Measurements from ENCODE around the gene PINLYP.

Gene PINLYP

GRCh38 chr19:43607238-43608205 is 31.9 kb downstream of the PINLYP start:
- no peaks in the 10 kb centered on the region for H3K9me3 ChIP-seq (ENCODE audit: control insufficient read depth, insufficient read depth, low read length)
- no peaks in the 10 kb centered on the region for H3K27me3 ChIP-seq (ENCODE audit: control insufficient read depth, insufficient read depth, low read length)
- H3K4me3 ChIP-seq (ENCODE audit: low read length), result no peak overlapping the region
- H3K27ac ChIP-seq (ENCODE audit: low read length), result no peak overlapping the region
- H3K36me3 ChIP-seq (ENCODE audit: control insufficient read depth, insufficient read depth, low read length), result no peaks in the 10 kb centered on the region; the same call in 1 of the 2 replicates
- H3K4me1 ChIP-seq (ENCODE audit: control insufficient read depth, insufficient read depth, low read length), result no peaks in the 10 kb centered on the region
- DNase-seq (ENCODE audit: low read depth, low spot score), result no peak
- no CpG with 5 or more reads among the region's 28 CpGs for WGBS (ENCODE audit: insufficient coverage, insufficient read length)

- WGBS (ENCODE audit: insufficient coverage, insufficient read length), result no CpG with 5 or more reads among the region's 7 CpGs
- Histone ChIP-seq H3K4me3 (ENCODE audit: low read length) (no peak overlapping the region), H3K27me3 (ENCODE audit: control insufficient read depth, insufficient read depth, low read length) (no peaks in the 10 kb centered on the region), H3K4me1 (ENCODE audit: control insufficient read depth, insufficient read depth, low read length) (no peaks in the 10 kb centered on the region), H3K27ac (ENCODE audit: low read length) (no peak overlapping the region), H3K36me3 (ENCODE audit: control insufficient read depth, insufficient read depth, low read length) (no peaks in the 10 kb centered on the region; the same call in 1 of the 2 replicates), H3K9me3 (ENCODE audit: control insufficient read depth, insufficient read depth, low read length) (no peaks in the 10 kb centered on the region)
- DNase-seq (ENCODE audit: low read depth, low spot score), result no peak
Measured at GRCh38 chr19:43609872-43610271, 34.3 kb downstream of the PINLYP start.

- H3K27me3 ChIP-seq (ENCODE audit: control insufficient read depth, insufficient read depth, low read length), result no peaks in the 10 kb centered on the region
- H3K4me3 ChIP-seq (ENCODE audit: low read length), result no peak overlapping the region
- no CpG with 5 or more reads among the region's 3 CpGs for WGBS (ENCODE audit: insufficient coverage, insufficient read length)
- no peaks in the 10 kb centered on the region for H3K4me1 ChIP-seq (ENCODE audit: control insufficient read depth, insufficient read depth, low read length)
- no peak overlapping the region for H3K27ac ChIP-seq (ENCODE audit: low read length)
- H3K36me3 ChIP-seq (ENCODE audit: control insufficient read depth, insufficient read depth, low read length), result no peaks in the 10 kb centered on the region; the same call in 1 of the 2 replicates
- H3K9me3 ChIP-seq (ENCODE audit: control insufficient read depth, insufficient read depth, low read length), result no peaks in the 10 kb centered on the region
- DNase-seq (ENCODE audit: low read depth, low spot score), result no peak
Measured at GRCh38 chr19:43610493-43610892, 34.9 kb downstream of the PINLYP start.

GRCh38 chr19:43611788-43612187 is 36.2 kb downstream of the PINLYP start, which contains the start of gene SRRM5:
Gene SRRM5 (plus strand): TSS chr19:43612088. CDS start chr19:43612122, 34 bp downstream.
- Histone ChIP-seq H3K27ac (ENCODE audit: low read length) (no peak within 1 kb of the TSS), H3K4me1 (ENCODE audit: control insufficient read depth, insufficient read depth, low read length) (no peaks in the 10 kb centered on the region), H3K9me3 (ENCODE audit: control insufficient read depth, insufficient read depth, low read length) (no peaks in the 10 kb centered on the region), H3K36me3 (ENCODE audit: control insufficient read depth, insufficient read depth, low read length) (no peaks in the 10 kb centered on the region; the same call in 1 of the 2 replicates), H3K4me3 (ENCODE audit: low read length) (no peak within 1 kb of the TSS), H3K27me3 (ENCODE audit: control insufficient read depth, insufficient read depth, low read length) (no peaks in the 10 kb centered on the region)
- no CpG with 5 or more reads among the region's 3 CpGs for WGBS (ENCODE audit: insufficient coverage, insufficient read length)
- no peak for DNase-seq (ENCODE audit: low read depth, low spot score)

GRCh38 chr19:43612374-43612773 is 36.8 kb downstream of the PINLYP start:
- Histone ChIP-seq H3K4me1 (ENCODE audit: control insufficient read depth, insufficient read depth, low read length) (no peaks in the 10 kb centered on the region), H3K36me3 (ENCODE audit: control insufficient read depth, insufficient read depth, low read length) (no peaks in the 10 kb centered on the region; the same call in 1 of the 2 replicates), H3K4me3 (ENCODE audit: low read length) (no peak overlapping the region), H3K27me3 (ENCODE audit: control insufficient read depth, insufficient read depth, low read length) (no peaks in the 10 kb centered on the region), H3K27ac (ENCODE audit: low read length) (no peak overlapping the region), H3K9me3 (ENCODE audit: control insufficient read depth, insufficient read depth, low read length) (no peaks in the 10 kb centered on the region)
- WGBS (ENCODE audit: insufficient coverage, insufficient read length), result no CpG with 5 or more reads among the region's 12 CpGs
- no peak for DNase-seq (ENCODE audit: low read depth, low spot score)

GRCh38 chr19:43616306-43616705 is 40.7 kb downstream of the PINLYP start:
- no peaks in the 10 kb centered on the region for H3K36me3 ChIP-seq (ENCODE audit: control insufficient read depth, insufficient read depth, low read length)
- peaks cover 2% of the 10 kb centered on the region; the same call in 1 of the 2 replicates for H3K4me1 ChIP-seq (ENCODE audit: control insufficient read depth, insufficient read depth, low read length)
- DNase-seq (ENCODE audit: low read depth, low spot score), result no peak
- WGBS (ENCODE audit: insufficient coverage, insufficient read length), result no CpG with 5 or more reads among the region's 1 CpG
- H3K9me3 ChIP-seq (ENCODE audit: control insufficient read depth, insufficient read depth, low read length), result no peaks in the 10 kb centered on the region
- H3K4me3 ChIP-seq (ENCODE audit: low read length), result no peak overlapping the region
- no peak overlapping the region for H3K27ac ChIP-seq (ENCODE audit: low read length)
- no peaks in the 10 kb centered on the region for H3K27me3 ChIP-seq (ENCODE audit: control insufficient read depth, insufficient read depth, low read length)

GRCh38 chr19:43616954-43617353 is 41.4 kb downstream of the PINLYP start:
- no peak for DNase-seq (ENCODE audit: low read depth, low spot score)
- Histone ChIP-seq H3K4me3 (ENCODE audit: low read length) (no peak overlapping the region), H3K36me3 (ENCODE audit: control insufficient read depth, insufficient read depth, low read length) (no peaks in the 10 kb centered on the region), H3K27ac (ENCODE audit: low read length) (no peak overlapping the region), H3K9me3 (ENCODE audit: control insufficient read depth, insufficient read depth, low read length) (no peaks in the 10 kb centered on the region), H3K4me1 (ENCODE audit: control insufficient read depth, insufficient read depth, low read length) (peaks cover 2% of the 10 kb centered on the region; the same call in 1 of the 2 replicates), H3K27me3 (ENCODE audit: control insufficient read depth, insufficient read depth, low read length) (no peaks in the 10 kb centered on the region)
- no CpG with 5 or more reads among the region's 6 CpGs for WGBS (ENCODE audit: insufficient coverage, insufficient read length)

- no peaks in the 10 kb centered on the region for H3K9me3 ChIP-seq (ENCODE audit: control insufficient read depth, insufficient read depth, low read length)
- H3K4me3 ChIP-seq (ENCODE audit: low read length), result peak overlapping the region; percentile 60; the same call in 1 of the 2 replicates
- no peaks in the 10 kb centered on the region for H3K36me3 ChIP-seq (ENCODE audit: control insufficient read depth, insufficient read depth, low read length)
- H3K27ac ChIP-seq (ENCODE audit: low read length), result no peak overlapping the region
- WGBS (ENCODE audit: insufficient coverage, insufficient read length), result no CpG with 5 or more reads among the region's 14 CpGs
- no peaks in the 10 kb centered on the region for H3K27me3 ChIP-seq (ENCODE audit: control insufficient read depth, insufficient read depth, low read length)
- H3K4me1 ChIP-seq (ENCODE audit: control insufficient read depth, insufficient read depth, low read length), result peaks cover 2% of the 10 kb centered on the region; the same call in 1 of the 2 replicates
- DNase-seq (ENCODE audit: low read depth, low spot score), result no peak
Measured at GRCh38 chr19:43618921-43619261, 43.3 kb downstream of the PINLYP start.

- Histone ChIP-seq H3K4me3 (ENCODE audit: low read length) (peak within 1 kb of the TSS; percentile 60; the same call in 1 of the 2 replicates), H3K27ac (ENCODE audit: low read length) (no peak within 1 kb of the TSS), H3K36me3 (ENCODE audit: control insufficient read depth, insufficient read depth, low read length) (no peaks in the 10 kb centered on the region), H3K9me3 (ENCODE audit: control insufficient read depth, insufficient read depth, low read length) (no peaks in the 10 kb centered on the region), H3K4me1 (ENCODE audit: control insufficient read depth, insufficient read depth, low read length) (peaks cover 5% of the 10 kb centered on the region; the same call in 1 of the 2 replicates), H3K27me3 (ENCODE audit: control insufficient read depth, insufficient read depth, low read length) (no peaks in the 10 kb centered on the region)
- no peak for DNase-seq (ENCODE audit: low read depth, low spot score)
- WGBS (ENCODE audit: insufficient coverage, insufficient read length), result no CpG with 5 or more reads among the region's 81 CpGs
Measured at GRCh38 chr19:43619262-43620060, 43.9 kb downstream of the PINLYP start, which contains the start of gene ZNF428. Gene ZNF428 (minus strand): TSS chr19:43619629. CDS start chr19:43614304, 5,325 bp downstream.

Measured in iPS DF 6.9 (cell line).